ENCODE measurements around the gene CLEC2L. TPM values are rescaled to one million over a fixed set of nuclear protein-coding genes. Genes with fewer than 3 reads are reported as not detected.

CLEC2L gene
- polyA plus RNA-seq, 1 of the 3 experiments (the other 2 are of a cell fraction), result not detected

GRCh38 chr7:139588632-139589031, 65.1 kb downstream of the CLEC2L start:
- H3K36me3 ChIP-seq (replicated peaks in 1 of 2; ENCODE audit: control insufficient read depth in 1 of 2, insufficient read depth in 2 of 2, low read length in 1 of 2), result peaks cover 59 to 75% of the 10 kb centered on the region in 2 experiments
- no peak overlapping the region for H2AFZ ChIP-seq (ENCODE audit: low read depth)
- TF ChIP-seq GATA2 (CRISPR knock-in tag; IDR thresholded peaks at IDR 0.05) (no peak), EP300 (IDR thresholded peaks at IDR 0.05; ENCODE audit: borderline replicate concordance in 1 of 2, low read depth in 1 of 2, low read length in 1 of 2) (no peak), SIN3A (IDR thresholded peaks at IDR 0.05; ENCODE audit: borderline replicate concordance, low read depth, low read length) (no peak), ELF1 (IDR thresholded peaks at IDR 0.05) (no peak), PBX3 (IDR thresholded peaks at IDR 0.05) (no peak), TAF1 (IDR thresholded peaks at IDR 0.05; ENCODE audit: borderline replicate concordance, low read depth, low read length) (no peak), NFIC (IDR thresholded peaks at IDR 0.05; ENCODE audit: borderline replicate concordance) (no peak), RFX5 (IDR thresholded peaks at IDR 0.05; ENCODE audit: low read length) (no peak), RCOR1 (IDR thresholded peaks at IDR 0.05; ENCODE audit: low read length) (no peak), RXRA (IDR thresholded peaks at IDR 0.05; ENCODE audit: borderline replicate concordance, low read depth) (no peak), JUND (IDR thresholded peaks at IDR 0.05) (no peak), FOXM1 (IDR thresholded peaks at IDR 0.05; ENCODE audit: low read depth) (no peak), POLR2AphosphoS5 (IDR thresholded peaks at IDR 0.05; ENCODE audit: low read depth, low read length) (no peak), TCF12 (IDR thresholded peaks at IDR 0.05) (no peak), MEF2A (IDR thresholded peaks at IDR 0.05; ENCODE audit: borderline replicate concordance, low read depth) (no peak)
- TF ChIP-seq, protein P1, sequence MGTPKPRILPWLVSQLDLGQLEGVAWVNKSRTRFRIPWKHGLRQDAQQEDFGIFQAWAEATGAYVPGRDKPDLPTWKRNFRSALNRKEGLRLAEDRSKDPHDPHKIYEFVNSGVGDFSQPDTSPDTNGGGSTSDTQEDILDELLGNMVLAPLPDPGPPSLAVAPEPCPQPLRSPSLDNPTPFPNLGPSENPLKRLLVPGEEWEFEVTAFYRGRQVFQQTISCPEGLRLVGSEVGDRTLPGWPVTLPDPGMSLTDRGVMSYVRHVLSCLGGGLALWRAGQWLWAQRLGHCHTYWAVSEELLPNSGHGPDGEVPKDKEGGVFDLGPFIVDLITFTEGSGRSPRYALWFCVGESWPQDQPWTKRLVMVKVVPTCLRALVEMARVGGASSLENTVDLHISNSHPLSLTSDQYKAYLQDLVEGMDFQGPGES (IDR thresholded peaks at IDR 0.05; ENCODE audit: low read depth, low read length), result no peak
- TF ChIP-seq, protein P2, sequence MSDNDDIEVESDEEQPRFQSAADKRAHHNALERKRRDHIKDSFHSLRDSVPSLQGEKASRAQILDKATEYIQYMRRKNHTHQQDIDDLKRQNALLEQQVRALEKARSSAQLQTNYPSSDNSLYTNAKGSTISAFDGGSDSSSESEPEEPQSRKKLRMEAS (IDR thresholded peaks at IDR 0.05; ENCODE audit: low read depth), result no peak
- TF ChIP-seq, protein P3, sequence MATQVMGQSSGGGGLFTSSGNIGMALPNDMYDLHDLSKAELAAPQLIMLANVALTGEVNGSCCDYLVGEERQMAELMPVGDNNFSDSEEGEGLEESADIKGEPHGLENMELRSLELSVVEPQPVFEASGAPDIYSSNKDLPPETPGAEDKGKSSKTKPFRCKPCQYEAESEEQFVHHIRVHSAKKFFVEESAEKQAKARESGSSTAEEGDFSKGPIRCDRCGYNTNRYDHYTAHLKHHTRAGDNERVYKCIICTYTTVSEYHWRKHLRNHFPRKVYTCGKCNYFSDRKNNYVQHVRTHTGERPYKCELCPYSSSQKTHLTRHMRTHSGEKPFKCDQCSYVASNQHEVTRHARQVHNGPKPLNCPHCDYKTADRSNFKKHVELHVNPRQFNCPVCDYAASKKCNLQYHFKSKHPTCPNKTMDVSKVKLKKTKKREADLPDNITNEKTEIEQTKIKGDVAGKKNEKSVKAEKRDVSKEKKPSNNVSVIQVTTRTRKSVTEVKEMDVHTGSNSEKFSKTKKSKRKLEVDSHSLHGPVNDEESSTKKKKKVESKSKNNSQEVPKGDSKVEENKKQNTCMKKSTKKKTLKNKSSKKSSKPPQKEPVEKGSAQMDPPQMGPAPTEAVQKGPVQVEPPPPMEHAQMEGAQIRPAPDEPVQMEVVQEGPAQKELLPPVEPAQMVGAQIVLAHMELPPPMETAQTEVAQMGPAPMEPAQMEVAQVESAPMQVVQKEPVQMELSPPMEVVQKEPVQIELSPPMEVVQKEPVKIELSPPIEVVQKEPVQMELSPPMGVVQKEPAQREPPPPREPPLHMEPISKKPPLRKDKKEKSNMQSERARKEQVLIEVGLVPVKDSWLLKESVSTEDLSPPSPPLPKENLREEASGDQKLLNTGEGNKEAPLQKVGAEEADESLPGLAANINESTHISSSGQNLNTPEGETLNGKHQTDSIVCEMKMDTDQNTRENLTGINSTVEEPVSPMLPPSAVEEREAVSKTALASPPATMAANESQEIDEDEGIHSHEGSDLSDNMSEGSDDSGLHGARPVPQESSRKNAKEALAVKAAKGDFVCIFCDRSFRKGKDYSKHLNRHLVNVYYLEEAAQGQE (IDR thresholded peaks at IDR 0.05; ENCODE audit: low read depth, low read length), result no peak
- no peaks in the 10 kb centered on the region for H3K9me2 ChIP-seq
- no peak overlapping the region for H3K4me3 ChIP-seq (ENCODE audit: low read depth in 2 of 2, low read length in 1 of 2)
- H3K9ac ChIP-seq, result no peak overlapping the region
- H4K20me1 ChIP-seq (ENCODE audit: insufficient read depth), result no peaks in the 10 kb centered on the region
- no peaks in the 10 kb centered on the region for H3K9me3 ChIP-seq
- H3K79me2 ChIP-seq (ENCODE audit: insufficient read depth), result no peaks in the 10 kb centered on the region
- no peak for DNase-seq
- H3K4me2 ChIP-seq, result no peak overlapping the region
- no peak overlapping the region for H3K27ac ChIP-seq (ENCODE audit: low read depth in 2 of 2, low read length in 1 of 2)
- H3K4me1 ChIP-seq (ENCODE audit: control insufficient read depth in 1 of 2, insufficient read depth in 2 of 2, low read depth in 1 of 2, low read length in 1 of 2), result no peaks in the 10 kb centered on the region
- no peaks in the 10 kb centered on the region for H3F3A ChIP-seq (replicated peaks; ENCODE audit: insufficient read depth)
- no peaks in the 10 kb centered on the region for H3K27me3 ChIP-seq (ENCODE audit: insufficient read depth)
- POLR2A ChIA-PET, result no interaction called here
- WGBS (ENCODE audit: low lambda C conversion rate), result 95% methylated on average over 7 of the region's 7 CpGs
- CTCF ChIA-PET, result interaction anchor here (0.7 to 4.4 kb wide), 8 partner anchors 9 to 417 kb away, joined by 3 to 27 read pairs (median 4); no protein-coding TSS in a partner anchor
